Activated CD8-positive, alpha-beta T cell treated with anti-CD3 and anti-CD28 coated beads, Interleukin-2, amount 10 ng/mL, durations not matched to agents 7 days and 5 days (primary cell): ENCODE measurements around the gene CMKLR1. TPM values are rescaled to one million over a fixed set of nuclear protein-coding genes. Genes with fewer than 3 reads are reported as not detected.

Source experiments
- ATAC-seq: fragments of 150-1000 bp; cut with Tn5 transposase; one replicate; pipeline ENCODE4 v1.10.0; 2021; ENCODE audit warnings: moderate library complexity
- CTCF ChIA-PET: fragments of 350-600 bp; sonication (Branson Sonifier 250); formaldehyde crosslinking; loops from one replicate; lab custom pipeline; 2021; ENCODE audit warnings: antibody characterized with exemption; lab: Charles Lee
- POLR2A ChIA-PET: fragments of 350-600 bp; sonication (Branson Sonifier 250); formaldehyde crosslinking; loops from one replicate; lab custom pipeline; 2021; ENCODE audit warnings: antibody characterized with exemption; lab: Charles Lee
- DNase-seq: peaks from one replicate; pipeline ENCODE4 v3.0.0-alpha.2; 2020
- H3K27ac Mint-ChIP-seq: one replicate; pipeline ENCODE4 v1.8.0; 2021; ENCODE audit warnings: mild to moderate bottlenecking, mixed read lengths
- H3K27me3 Mint-ChIP-seq: one replicate; pipeline ENCODE4 v1.8.0; 2021; ENCODE audit warnings: low read depth, mixed read lengths
- H3K36me3 Mint-ChIP-seq: one replicate; pipeline ENCODE4 v1.8.0; 2021; ENCODE audit warnings: low read depth, mixed read lengths
- H3K4me1 Mint-ChIP-seq: one replicate; pipeline ENCODE4 v1.8.0; 2021; ENCODE audit warnings: low read depth, mixed read lengths
- H3K4me3 Mint-ChIP-seq: one replicate; pipeline ENCODE4 v1.8.0; 2021; ENCODE audit warnings: mild to moderate bottlenecking, mixed read lengths
- H3K9me3 Mint-ChIP-seq: one replicate; pipeline ENCODE4 v1.8.0; 2022; ENCODE audit warnings: mixed read lengths; ENCODE audit not compliant: insufficient read depth
- total RNA-seq, 2 experiments: library from RNA; stranded (reverse); gene quantifications; one replicate each; pipeline ENCODE4 v1.2.3, GENCODE V29; 2021

Gene CMKLR1
- total RNA-seq, 2 experiments from 2014 or later, result 0.08 TPM; not detected in 1

- Mint-ChIP-seq H3K4me3 (no peak overlapping the region), H3K36me3 (no peaks in the 10 kb centered on the region), H3K9me3 (no peaks in the 10 kb centered on the region), H3K27ac (no peak overlapping the region), H3K27me3 (peaks cover 16% of the 10 kb centered on the region), H3K4me1 (peaks cover 4% of the 10 kb centered on the region)
- ATAC-seq (no peak), DNase-seq (no peak)
- ChIA-PET CTCF (no interaction called here), POLR2A (no interaction called here)
Measured at GRCh38 chr12:108267450-108267849, 71.7 kb downstream of the CMKLR1 start.

- ChIA-PET CTCF (interaction anchor here (1.4 kb wide), 1 partner anchor 10 kb away, joined by 5 read pairs; no protein-coding TSS in a partner anchor), POLR2A (no interaction called here)
- DNase-seq (no peak), ATAC-seq (no peak)
- no peak overlapping the region for H3K27ac Mint-ChIP-seq
- H3K4me3 Mint-ChIP-seq, result no peak overlapping the region
- peaks cover 20% of the 10 kb centered on the region for H3K27me3 Mint-ChIP-seq
- H3K4me1 Mint-ChIP-seq, result peaks cover 4% of the 10 kb centered on the region
- peaks cover 1% of the 10 kb centered on the region for H3K9me3 Mint-ChIP-seq
- H3K36me3 Mint-ChIP-seq, result no peaks in the 10 kb centered on the region
Measured at GRCh38 chr12:108266131-108266530, 73.0 kb downstream of the CMKLR1 start.

- CTCF ChIA-PET, result interaction anchor here (1.4 kb wide), 1 partner anchor 9 kb away, joined by 5 read pairs; no protein-coding TSS in a partner anchor
- H3K9me3 Mint-ChIP-seq, result peaks cover 8% of the 10 kb centered on the region
- no peak overlapping the region for H3K4me3 Mint-ChIP-seq
- H3K27ac Mint-ChIP-seq, result no peak overlapping the region
- POLR2A ChIA-PET, result no interaction called here
- H3K4me1 Mint-ChIP-seq, result peaks cover 4% of the 10 kb centered on the region
- H3K27me3 Mint-ChIP-seq, result peaks cover 20% of the 10 kb centered on the region
- H3K36me3 Mint-ChIP-seq, result peaks cover 1% of the 10 kb centered on the region
- ATAC-seq, result no peak
- DNase-seq, result no peak
Measured at GRCh38 chr12:108265505-108265904, 73.6 kb downstream of the CMKLR1 start.

- H3K36me3 Mint-ChIP-seq, result peaks cover 1% of the 10 kb centered on the region
- CTCF ChIA-PET, result no interaction called here
Measured at GRCh38 chr12:108260969-108261368, 78.1 kb downstream of the CMKLR1 start.

GRCh38 chr12:108260039-108260438 is 79.1 kb downstream of the CMKLR1 start:
- peaks cover 22% of the 10 kb centered on the region for H3K9me3 Mint-ChIP-seq
- H3K4me1 Mint-ChIP-seq, result no peaks in the 10 kb centered on the region
- POLR2A ChIA-PET, result no interaction called here
- H3K27ac Mint-ChIP-seq, result no peak overlapping the region
- peaks cover 18% of the 10 kb centered on the region for H3K27me3 Mint-ChIP-seq
- CTCF ChIA-PET, result no interaction called here
- H3K4me3 Mint-ChIP-seq, result no peak overlapping the region
- H3K36me3 Mint-ChIP-seq, result peaks cover 1% of the 10 kb centered on the region
- ATAC-seq (no peak), DNase-seq (no peak)

More at GRCh38 chr12:108260969-108261368, 78.1 kb downstream of the CMKLR1 start:
- DNase-seq (no peak), ATAC-seq (no peak)
- no peaks in the 10 kb centered on the region for H3K4me1 Mint-ChIP-seq
- peaks cover 22% of the 10 kb centered on the region for H3K9me3 Mint-ChIP-seq
- H3K27me3 Mint-ChIP-seq, result peaks cover 18% of the 10 kb centered on the region
- no peak overlapping the region for H3K4me3 Mint-ChIP-seq
- no peak overlapping the region for H3K27ac Mint-ChIP-seq
- POLR2A ChIA-PET, result interaction anchor here (0.6 kb wide), 1 partner anchor 948 kb away, joined by 3 read pairs; no protein-coding TSS in a partner anchor

- Mint-ChIP-seq H3K36me3 (peaks cover 1% of the 10 kb centered on the region), H3K27ac (no peak overlapping the region), H3K9me3 (peaks cover 22% of the 10 kb centered on the region), H3K4me3 (no peak overlapping the region), H3K27me3 (peaks cover 14% of the 10 kb centered on the region), H3K4me1 (peaks cover 5% of the 10 kb centered on the region)
- ChIA-PET CTCF (no interaction called here), POLR2A (no interaction called here)
- ATAC-seq, result no peak
- no peak for DNase-seq
Measured at GRCh38 chr12:108257610-108258106, 81.5 kb downstream of the CMKLR1 start.

GRCh38 chr12:108257004-108257403 is 82.1 kb downstream of the CMKLR1 start:
- no peak overlapping the region for H3K4me3 Mint-ChIP-seq
- ChIA-PET POLR2A (no interaction called here), CTCF (interaction anchor here (1.4 kb wide), 1 partner anchor 8 kb away, joined by 5 read pairs; no protein-coding TSS in a partner anchor)
- peaks cover 1% of the 10 kb centered on the region for H3K36me3 Mint-ChIP-seq
- H3K27ac Mint-ChIP-seq, result no peak overlapping the region
- H3K9me3 Mint-ChIP-seq, result peaks cover 22% of the 10 kb centered on the region
- peaks cover 14% of the 10 kb centered on the region for H3K27me3 Mint-ChIP-seq
- peaks cover 5% of the 10 kb centered on the region for H3K4me1 Mint-ChIP-seq
- DNase-seq (no peak), ATAC-seq (no peak)

- peaks cover 5% of the 10 kb centered on the region for H3K4me1 Mint-ChIP-seq
- H3K4me3 Mint-ChIP-seq, result no peak overlapping the region
- peaks cover 12% of the 10 kb centered on the region for H3K9me3 Mint-ChIP-seq
- no peak overlapping the region for H3K27ac Mint-ChIP-seq
- ChIA-PET CTCF (no interaction called here), POLR2A (no interaction called here)
- DNase-seq (no peak), ATAC-seq (no peak)
- no peaks in the 10 kb centered on the region for H3K36me3 Mint-ChIP-seq
- peaks cover 12% of the 10 kb centered on the region for H3K27me3 Mint-ChIP-seq
Measured at GRCh38 chr12:108255252-108255602, 83.9 kb downstream of the CMKLR1 start.

GRCh38 chr12:108254517-108255251 is 84.4 kb downstream of the CMKLR1 start:
- peaks cover 7% of the 10 kb centered on the region for H3K9me3 Mint-ChIP-seq
- peaks cover 5% of the 10 kb centered on the region for H3K4me1 Mint-ChIP-seq
- H3K36me3 Mint-ChIP-seq, result no peaks in the 10 kb centered on the region
- no peak for ATAC-seq
- no peak overlapping the region for H3K27ac Mint-ChIP-seq
- no peak for DNase-seq
- ChIA-PET CTCF (no interaction called here), POLR2A (no interaction called here)
- H3K27me3 Mint-ChIP-seq, result peaks cover 9% of the 10 kb centered on the region
- H3K4me3 Mint-ChIP-seq, result no peak overlapping the region

GRCh38 chr12:108254030-108254429 is 85.1 kb downstream of the CMKLR1 start:
- H3K27me3 Mint-ChIP-seq, result peaks cover 10% of the 10 kb centered on the region
- no peaks in the 10 kb centered on the region for H3K36me3 Mint-ChIP-seq
- ATAC-seq (no peak), DNase-seq (no peak)
- no peak overlapping the region for H3K27ac Mint-ChIP-seq
- CTCF ChIA-PET, result no interaction called here
- peaks cover under 1% of the 10 kb centered on the region for H3K9me3 Mint-ChIP-seq
- H3K4me3 Mint-ChIP-seq, result no peak overlapping the region
- peaks cover 5% of the 10 kb centered on the region for H3K4me1 Mint-ChIP-seq
- POLR2A ChIA-PET, result no interaction called here

GRCh38 chr12:108253540-108253939 is 85.6 kb downstream of the CMKLR1 start:
- ATAC-seq (no peak), DNase-seq (no peak)
- H3K4me3 Mint-ChIP-seq, result no peak overlapping the region
- no peaks in the 10 kb centered on the region for H3K36me3 Mint-ChIP-seq
- ChIA-PET POLR2A (no interaction called here), CTCF (no interaction called here)
- H3K9me3 Mint-ChIP-seq, result no peaks in the 10 kb centered on the region
- peaks cover 5% of the 10 kb centered on the region for H3K4me1 Mint-ChIP-seq
- H3K27me3 Mint-ChIP-seq, result peaks cover 12% of the 10 kb centered on the region
- no peak overlapping the region for H3K27ac Mint-ChIP-seq

GRCh38 chr12:108252523-108252922 is 86.6 kb downstream of the CMKLR1 start:
- no peaks in the 10 kb centered on the region for H3K36me3 Mint-ChIP-seq
- peaks cover 5% of the 10 kb centered on the region for H3K4me1 Mint-ChIP-seq
- ChIA-PET CTCF (no interaction called here), POLR2A (no interaction called here)
- no peak overlapping the region for H3K4me3 Mint-ChIP-seq
- H3K9me3 Mint-ChIP-seq, result no peaks in the 10 kb centered on the region
- H3K27ac Mint-ChIP-seq, result no peak overlapping the region
- DNase-seq (no peak), ATAC-seq (no peak)
- peaks cover 12% of the 10 kb centered on the region for H3K27me3 Mint-ChIP-seq
